Femur (tissue), 1 donor: ENCODE measurements around the gene DMRT2.

ENCODE experiments used
- DNase-seq: peaks from one replicate; pipeline ENCODE4 v3.0.0-alpha.2; 2017

DMRT2 gene

DNA sequence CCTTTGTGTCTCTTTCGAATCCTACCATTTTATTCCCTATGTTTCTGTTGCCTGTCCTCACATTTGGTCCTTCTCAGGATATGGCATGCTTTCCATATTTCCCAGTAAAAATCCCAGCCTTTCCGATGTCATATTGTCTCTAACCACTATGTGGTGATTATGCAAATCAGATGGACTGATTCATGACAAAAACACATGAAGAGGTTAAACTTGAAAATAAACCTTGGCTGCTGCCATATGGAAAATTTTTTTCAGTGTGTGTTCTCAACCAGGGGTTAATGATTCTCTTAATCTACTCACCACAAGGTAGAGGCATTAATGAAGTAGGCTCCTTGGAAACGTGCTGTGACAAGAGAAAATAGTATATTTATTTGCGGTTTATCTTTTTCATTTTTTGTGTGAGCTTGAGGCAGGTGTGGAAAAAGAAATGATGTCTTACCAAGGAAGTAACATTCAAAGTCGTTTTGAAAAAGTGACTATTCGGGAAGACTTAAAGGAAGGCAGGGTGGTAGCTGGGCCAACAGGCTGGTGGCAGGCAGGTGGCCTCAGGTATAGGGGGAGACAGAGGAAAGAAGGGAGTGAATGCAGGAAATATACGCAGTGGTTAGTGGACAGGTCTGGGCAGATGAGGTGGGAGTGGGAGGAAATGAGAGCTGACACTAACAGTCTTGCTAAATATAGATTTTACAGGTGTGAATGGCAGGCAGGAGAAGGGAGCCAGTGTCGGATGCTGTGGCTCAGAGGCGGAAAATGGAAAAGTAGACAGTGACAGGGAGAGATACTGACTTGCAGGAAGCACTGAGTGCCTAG lies 46.2 kb downstream of the DMRT2 start:
- no peak for DNase-seq

DNA sequence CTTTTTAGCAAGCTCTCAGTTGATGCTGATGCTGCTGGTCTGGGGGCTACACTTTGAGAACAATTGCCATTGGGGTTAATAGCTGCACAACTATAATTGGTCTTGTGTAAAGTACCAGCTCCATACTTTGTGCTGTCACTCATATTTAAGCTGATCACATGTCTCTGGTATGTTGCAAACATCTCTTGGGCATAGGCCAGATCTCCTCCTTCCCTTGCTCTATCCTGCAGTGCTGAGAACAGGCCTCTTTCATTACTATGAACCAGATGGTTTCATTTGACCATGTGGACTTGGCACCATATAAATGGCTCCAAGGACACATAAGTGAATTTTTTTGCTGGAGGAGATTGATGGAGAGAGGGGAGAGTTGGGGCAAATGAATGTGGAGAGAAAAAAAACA lies 48.4 kb downstream of the DMRT2 start:
- DNase-seq, result no peak

DNA sequence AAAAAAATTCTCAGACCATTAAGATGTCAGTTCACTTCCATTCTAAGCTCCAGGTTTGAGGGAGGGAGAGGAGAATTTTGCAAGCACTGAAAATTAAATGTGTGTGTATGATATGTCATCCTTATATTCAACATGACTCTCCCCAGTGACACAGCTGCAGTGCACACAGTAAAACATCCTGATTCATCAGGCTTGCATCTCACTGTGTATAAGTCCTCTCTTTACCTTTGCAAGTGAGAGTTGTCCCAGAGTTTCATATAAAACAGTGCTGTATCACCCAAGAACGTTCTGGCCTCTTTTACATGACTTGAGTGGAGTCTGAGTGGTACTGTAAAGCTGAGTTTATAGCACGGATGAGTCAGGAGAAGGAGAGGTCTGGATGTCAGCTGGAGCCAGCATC lies 50.0 kb downstream of the DMRT2 start:
- no peak for DNase-seq

DNA sequence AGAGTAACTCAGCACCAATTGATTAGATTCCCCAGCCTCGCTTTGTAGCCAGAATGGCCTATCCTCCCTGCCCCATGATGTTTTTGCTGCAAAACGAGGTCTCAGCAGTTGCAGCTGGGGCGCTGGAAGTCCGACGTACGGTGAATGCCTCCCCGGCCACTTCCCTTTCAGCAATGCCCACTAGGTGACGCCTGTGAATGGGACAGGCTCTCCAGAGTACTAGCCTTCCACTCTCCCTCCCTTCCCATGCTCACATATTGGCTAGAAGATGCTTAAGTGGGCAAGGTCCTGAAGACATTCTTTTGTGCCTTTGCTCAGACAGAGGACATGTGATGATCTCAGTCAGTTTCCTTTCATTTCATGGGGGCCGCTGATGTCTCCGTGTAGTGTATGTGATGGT lies 50.8 kb downstream of the DMRT2 start:
- DNase-seq, result peak; percentile 67

DNA sequence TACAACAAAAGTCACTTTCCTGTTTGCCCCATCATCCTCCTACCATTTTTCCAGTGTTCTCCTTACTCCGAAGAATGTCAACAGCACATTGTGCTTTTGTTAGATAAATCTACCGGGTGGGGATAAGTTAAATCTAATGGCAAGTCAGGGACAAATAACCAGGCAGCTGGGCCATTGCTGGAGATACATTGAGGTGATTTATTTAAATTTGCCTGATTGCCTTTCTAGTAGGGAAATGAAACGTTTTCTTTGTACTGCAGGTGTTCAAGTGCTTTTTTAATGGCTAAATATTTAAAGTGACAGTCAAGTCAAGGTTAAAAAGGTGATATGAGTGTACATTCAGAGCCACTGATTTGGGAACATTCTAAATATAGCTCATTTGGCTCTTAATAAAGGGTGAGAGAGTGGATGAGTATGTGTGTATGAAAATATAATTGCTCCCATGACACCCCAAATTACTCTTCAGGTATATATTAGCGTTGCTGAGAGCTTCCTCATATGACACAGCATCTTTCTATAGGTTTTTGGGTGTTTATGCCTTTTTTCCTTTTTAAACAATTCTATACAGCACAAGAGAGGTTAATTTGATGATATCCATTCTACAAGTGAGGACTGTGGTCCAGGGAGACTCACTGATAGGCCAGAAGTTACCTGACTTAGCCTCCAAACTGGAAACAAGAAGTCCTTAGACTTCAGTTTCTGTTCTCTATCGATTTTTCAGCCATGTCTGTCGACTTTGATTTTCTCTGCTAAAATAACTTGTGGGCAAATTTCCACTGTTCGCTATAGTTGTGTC lies 51.9 kb downstream of the DMRT2 start:
- no peak for DNase-seq

DNA sequence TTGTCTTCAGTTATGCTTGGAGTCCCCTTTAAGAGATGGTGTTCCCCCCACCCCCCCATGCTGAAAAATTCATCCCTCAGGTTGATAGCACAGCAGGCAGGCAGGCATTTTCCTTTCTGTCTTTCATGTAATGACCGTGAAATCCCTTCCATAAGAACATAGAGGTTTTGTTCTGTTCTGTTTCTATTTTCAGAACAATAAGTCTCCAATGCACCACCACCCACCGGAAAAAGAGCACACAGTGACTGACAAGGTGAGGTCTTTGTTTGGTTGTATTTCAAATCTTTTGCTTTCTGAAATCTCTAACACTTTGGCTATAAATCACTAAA lies 52.4 kb downstream of the DMRT2 start:
- no peak for DNase-seq
